K562 (cell line): ENCODE results near the gene ST6GAL1. TPM values are rescaled to one million over a fixed set of nuclear protein-coding genes. Genes with fewer than 3 reads are reported as not detected.
A peak's percentile ranks its signal among the peaks of the same experiment; 100 is the strongest.

ENCODE experiments used
- ATAC-seq: fragments of 200-7000 bp; cut with Tn5 transposase; 3 replicates; pipeline ENCODE4 v1.9.1; 2020; ENCODE audit warnings: moderate library complexity
- BruUV-seq: library from RNA; stranded (reverse); fragments of 400-500 nt; replicated peaks from 2 replicates; lab custom pipeline; 2021; lab: Mats Ljungman, UMichigan
- CTCF ChIA-PET: fragments of 300-600 bp; formaldehyde crosslinking; extraction: SDS; loops from one replicate; lab custom pipeline; 2021; ENCODE audit warnings: low intra/inter-chr PET ratio; lab: Yijun Ruan, JAX
- POLR2A ChIA-PET: fragments of 300-600, 350-650 bp; sonication (Branson Sonifier 250); formaldehyde crosslinking; extraction: SDS; loops from one replicate; lab custom pipeline; 2021; ENCODE audit warnings: antibody characterized with exemption, inconsistent platforms; lab: Yijun Ruan, JAX
- DNase-seq, 4 experiments: peaks; one replicate each; pipeline versions ENCODE4 v3.0.0 to v3.0.0-alpha.2; 2011 to 2018; ENCODE audit warnings: low spot score in 3 of 4, mixed read lengths in 3 of 4; ENCODE audit errors: extremely low read depth in 1 of 4
- FAIRE-seq: peaks from 2 replicates; lab custom pipeline; 2011; peaks lifted over from hg19 to GRCh38; lab: Jason Lieb, UNC
- H2AFZ ChIP-seq: 2 replicates; pipeline ENCODE4 v1.6.0; 2011; ENCODE audit warnings: low read depth, low read length, control low read depth, inconsistent platforms
- H3K27ac ChIP-seq: fragments of 200-600 bp; 3 replicates; pipeline ENCODE4 v1.8.0; 2011; ENCODE audit warnings: low read depth, mild to moderate bottlenecking, control low read depth, inconsistent platforms, low read length, moderate library complexity, mixed read lengths; ENCODE audit errors: extremely low read depth
- H3K27me3 ChIP-seq, 2 experiments: fragments of 300-600 bp in 1 of 2; 2 replicates in 1 of 2; 3 replicates in 1 of 2; pipeline versions ENCODE4 v1.6.0 to v1.8.0; 2011; ENCODE audit warnings: inconsistent platforms in 2 of 2, low read length in 2 of 2, mild to moderate bottlenecking in 1 of 2, mixed read lengths in 1 of 2, moderate library complexity in 1 of 2; ENCODE audit not compliant: control insufficient read depth in 2 of 2, insufficient read depth in 2 of 2
- H3K36me3 ChIP-seq: fragments of 300-600 bp; 3 replicates; pipeline ENCODE4 v1.8.0; 2011; ENCODE audit warnings: mild to moderate bottlenecking, low read length, inconsistent platforms; ENCODE audit not compliant: control insufficient read depth, insufficient read depth
- H3K4me1 ChIP-seq, 2 experiments: fragments of 200-600 bp in 1 of 2; replicated peaks in 1 of 2; 2 replicates in 1 of 2; 3 replicates in 1 of 2; pipeline versions ENCODE4 v1.5.1 to v1.8.0; 2011; ENCODE audit warnings: inconsistent platforms in 2 of 2, low read length in 2 of 2, mild to moderate bottlenecking in 1 of 2, mixed read lengths in 1 of 2, moderate library complexity in 1 of 2; ENCODE audit not compliant: control insufficient read depth in 2 of 2, insufficient read depth in 2 of 2
- H3K4me2 ChIP-seq: 2 replicates; pipeline ENCODE4 v1.6.1; 2011; ENCODE audit warnings: low read length, control low read depth, inconsistent platforms, mixed read lengths; ENCODE audit not compliant: insufficient read depth
- H3K4me3 ChIP-seq: fragments of 200-600 bp; sonication (generic), shearing (Covaris generic); 2 replicates; pipeline ENCODE4 v1.5.1; 2016; ENCODE audit warnings: control low read depth, inconsistent platforms
- H3K79me2 ChIP-seq: fragments of 200-600 bp; 3 replicates; pipeline ENCODE4 v1.8.0; 2011; ENCODE audit warnings: low read length, inconsistent platforms; ENCODE audit not compliant: control insufficient read depth, insufficient read depth
- H3K9ac ChIP-seq, 2 experiments: 2 replicates each; pipeline versions ENCODE4 v1.6.0 to v1.6.1; 2011; ENCODE audit warnings: low read depth in 2 of 2, low read length in 2 of 2, control low read depth in 1 of 2, inconsistent platforms in 1 of 2, mild to moderate bottlenecking in 1 of 2, mixed read lengths in 1 of 2; ENCODE audit not compliant: insufficient read depth in 1 of 2
- H3K9me1 ChIP-seq: one replicate; pipeline ENCODE4 v1.6.0; 2011; ENCODE audit warnings: inconsistent platforms, mild to moderate bottlenecking, low read length, moderate library complexity; ENCODE audit not compliant: control insufficient read depth, insufficient read depth
- H3K9me3 ChIP-seq: replicated peaks from 2 replicates; pipeline ENCODE4 v1.5.1; 2011; ENCODE audit warnings: low read depth, low read length, inconsistent platforms; ENCODE audit not compliant: control insufficient read depth, insufficient read depth
- H4K20me1 ChIP-seq: replicated peaks from 2 replicates; pipeline ENCODE4 v1.6.1; 2011; ENCODE audit warnings: low read length, inconsistent platforms, mixed read lengths; ENCODE audit not compliant: control insufficient read depth, insufficient read depth
- MECOM ChIP-seq: fragments of 250-450 bp; sonication (Bioruptor Pico); IDR thresholded peaks from 2 replicates; pipeline ENCODE4 v1.8.0; 2022; ENCODE audit warnings: inconsistent platforms
- SMAD4 ChIP-seq: fragments of 250-450 bp; sonication (Bioruptor Pico); conservative IDR thresholded peaks from 2 replicates; pipeline ENCODE4 v1.8.0; 2021; ENCODE audit warnings: inconsistent platforms, mild to moderate bottlenecking, moderate library complexity
- ZNF124 ChIP-seq: sonication (generic); formaldehyde crosslinking; IDR thresholded peaks from 2 replicates; pipeline ENCODE4 v1.8.1; 2022; ENCODE audit warnings: missing genetic modification reagents
- ZNF41 ChIP-seq: fragments of 250-450 bp; sonication (Bioruptor Pico); conservative IDR thresholded peaks from 2 replicates; pipeline ENCODE4 v1.4.0; 2020; ENCODE audit warnings: mild to moderate bottlenecking
- ZNF76 ChIP-seq: fragments of 250-450 bp; sonication (Bioruptor Pico); IDR thresholded peaks from 2 replicates; pipeline ENCODE4 v1.4.0; 2020; ENCODE audit warnings: mild to moderate bottlenecking, moderate library complexity, borderline replicate concordance
- WGBS: fragments of 100-300 bp; shearing (Covaris generic); methylation state at CpG from one replicate; pipeline ENCODE4 v1.1.6; 2016; ENCODE audit warnings: low coverage, mixed read lengths; ENCODE audit not compliant: insufficient coverage; ENCODE audit errors: missing lambda C conversion rate; 5-methylcytosine and 5-hydroxymethylcytosine counted together
- in situ Hi-C: fragments of 300-500 bp; cut with MboI; formaldehyde crosslinking; loops from 4 replicates; pipeline ENCODE4 v1.15.0; 2018; ENCODE audit warnings: inconsistent platforms, mixed read lengths
- intact Hi-C: fragments of 100-400 bp; cut with micrococcal nuclease; formaldehyde crosslinking; loops from 2 replicates; pipeline ENCODE4 v1.14.2; 2022
- polyA plus RNA-seq, 8 experiments: library from polyadenylated mRNA; depleted of rRNA in 4 of 8; stranded (reverse) in 5 of 8; unstranded in 3 of 8; fragments of >200 nt; fragmentation: Nextera tagmentation in 2 of 8; fragmentation: Illumina TruSeq in 1 of 8; extraction: Ambion mirVana in 2 of 8; extraction: Trizol in 1 of 8; gene quantifications; 2 replicates each; pipeline versions ENCODE4 v1.2.1 to v1.2.3, GENCODE V29; 2011 to 2014; ENCODE audit warnings: inconsistent platforms in 1 of 8, missing spikeins in 1 of 8
- total RNA-seq, 7 experiments: library from RNA; depleted of rRNA in 6 of 7; stranded (reverse); fragments of >200 nt in 6 of 7; fragmentation: Illumina TruSeq in 2 of 7; extraction: Trizol in 2 of 7; gene quantifications; 2 replicates each; pipeline versions ENCODE4 v1.2.1 to v1.2.3, GENCODE V29; 2011 to 2021; ENCODE audit warnings: low replicate concordance in 1 of 7
- TF ChIP-seq, protein P1 (sequence below): fragments of 200-800 bp; sonication (Bioruptor generic); IDR thresholded peaks from 2 replicates; pipeline ENCODE4 v1.6.1; 2017; ENCODE audit warnings: missing genetic modification characterization, missing compliant biosample characterization

Gene ST6GAL1
- total and polyA plus RNA-seq, 9 of the 15 experiments (the other 6 are each of a cell fraction or from before 2014, with no cell fraction given) = 31.9 to 145 (median 71.0) TPM

DNA sequence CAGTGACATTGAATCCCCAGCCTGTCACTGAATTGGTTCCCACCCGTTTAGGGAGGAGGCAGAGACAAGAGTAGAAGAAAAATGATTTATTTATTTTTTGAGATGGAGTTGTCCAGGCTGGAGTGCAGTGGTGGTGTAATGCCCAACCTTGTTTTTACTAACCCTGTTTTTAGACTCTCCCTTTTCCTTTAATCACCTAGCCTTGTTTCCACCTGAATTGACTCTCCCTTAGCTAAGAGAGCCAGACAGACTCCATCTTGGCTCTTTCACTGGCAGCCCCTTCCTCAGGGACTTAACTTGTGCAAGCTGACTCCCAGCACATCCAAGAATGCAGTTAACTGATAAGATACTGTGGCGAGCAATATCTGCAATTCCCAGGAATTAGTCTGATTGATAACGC is 80.1 kb downstream of the ST6GAL1 start (continued):
- TF ChIP-seq, protein P1, sequence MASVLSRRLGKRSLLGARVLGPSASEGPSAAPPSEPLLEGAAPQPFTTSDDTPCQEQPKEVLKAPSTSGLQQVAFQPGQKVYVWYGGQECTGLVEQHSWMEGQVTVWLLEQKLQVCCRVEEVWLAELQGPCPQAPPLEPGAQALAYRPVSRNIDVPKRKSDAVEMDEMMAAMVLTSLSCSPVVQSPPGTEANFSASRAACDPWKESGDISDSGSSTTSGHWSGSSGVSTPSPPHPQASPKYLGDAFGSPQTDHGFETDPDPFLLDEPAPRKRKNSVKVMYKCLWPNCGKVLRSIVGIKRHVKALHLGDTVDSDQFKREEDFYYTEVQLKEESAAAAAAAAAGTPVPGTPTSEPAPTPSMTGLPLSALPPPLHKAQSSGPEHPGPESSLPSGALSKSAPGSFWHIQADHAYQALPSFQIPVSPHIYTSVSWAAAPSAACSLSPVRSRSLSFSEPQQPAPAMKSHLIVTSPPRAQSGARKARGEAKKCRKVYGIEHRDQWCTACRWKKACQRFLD (CRISPR knock-in tag) = 0 out of 2 replicates have a peak, but pooled peaks have one; percentile 37
- TF ChIP-seq SMAD4 (CRISPR knock-in tag) (peak; percentile 92), ZNF76 (CRISPR knock-in tag) (peak; percentile 80; the same call in 1 of the 2 replicates), MECOM (CRISPR knock-in tag) (peak; percentile 85; the same call in 1 of the 2 replicates), ZNF41 (CRISPR knock-in tag) (peak; percentile 84)

- ChIA-PET CTCF (no interaction called here), POLR2A (interaction anchor here (0.6 to 1.5 kb wide), 2 partner anchors 10 to 113 kb away, joined by 3 to 4 read pairs; no protein-coding TSS in a partner anchor)
- Histone ChIP-seq H3K36me3 (peaks cover 43% of the 10 kb centered on the region), H3K9ac (no peak overlapping the region; a peak in 1 of 4 replicates), H3K27me3 (no peaks in the 10 kb centered on the region), H3K4me2 (no peak overlapping the region), H3K79me2 (peaks cover 17% of the 10 kb centered on the region; the same call in 1 of the 3 replicates), H4K20me1 (no peaks in the 10 kb centered on the region), H3K4me3 (no peak overlapping the region), H3K9me3 (no peaks in the 10 kb centered on the region), H3K27ac (no peak overlapping the region), H3K4me1 (peaks cover 4 to 8% of the 10 kb centered on the region in 2 experiments; a peak in 4 of 5 replicates), H3K9me1 (no peaks in the 10 kb centered on the region), H2AFZ (no peak overlapping the region)
- WGBS = 92% methylated on average over 7 of the region's 7 CpGs
- no peak for TF ChIP-seq ZNF124 (CRISPR knock-in tag)
- in situ Hi-C loops = no loop called here
- ATAC-seq = no peak
- intact Hi-C loops = no loop called here
- no peak for DNase-seq
- no TSS peak for BruUV-seq
- FAIRE-seq = no peak
These were observed 81.6 kb downstream of the ST6GAL1 start for GRCh38 chr3:187011915-187012314.
